Kidney epithelial cell (primary cell): ENCODE measurements around the gene BTBD16. TPM values are rescaled to one million over a fixed set of nuclear protein-coding genes. Genes with fewer than 3 reads are reported as not detected.

ENCODE experiments used
- DNase-seq: peaks from one replicate; pipeline ENCODE4 v3.0.0-alpha.2; 2010; ENCODE audit warnings: low read depth
- H3K27me3 ChIP-seq: 2 replicates; pipeline ENCODE4 v1.6.0; 2011; ENCODE audit warnings: low read length; ENCODE audit not compliant: control insufficient read depth, insufficient read depth
- H3K36me3 ChIP-seq: 2 replicates; pipeline ENCODE4 v1.5.1; 2011; ENCODE audit warnings: low read length; ENCODE audit not compliant: control insufficient read depth, insufficient read depth
- H3K4me3 ChIP-seq: 2 replicates; pipeline ENCODE4 v1.5.1; 2011; ENCODE audit warnings: low read depth, mild to moderate bottlenecking, control low read depth, low read length
- total RNA-seq: library from RNA; depleted of rRNA; stranded (reverse); fragments of >200 nt; gene quantifications from 2 replicates; pipeline ENCODE4 v1.2.3, GENCODE V29; 2015
- TF ChIP-seq, protein P1 (sequence below): IDR thresholded peaks from 2 replicates; pipeline ENCODE4 v1.5.1; 2011; ENCODE audit warnings: mild to moderate bottlenecking, moderate library complexity, low read length, control low read depth, inconsistent platforms; ENCODE audit not compliant: insufficient read depth, poor library complexity, severe bottlenecking

BTBD16 gene
- total RNA-seq, 1 donor from 2014 or later = 2.0 TPM

- Histone ChIP-seq H3K36me3 (no peaks in the 10 kb centered on the region), H3K27me3 (no peaks in the 10 kb centered on the region), H3K4me3 (no peak overlapping the region)
- DNase-seq = no peak
- TF ChIP-seq, protein P1, sequence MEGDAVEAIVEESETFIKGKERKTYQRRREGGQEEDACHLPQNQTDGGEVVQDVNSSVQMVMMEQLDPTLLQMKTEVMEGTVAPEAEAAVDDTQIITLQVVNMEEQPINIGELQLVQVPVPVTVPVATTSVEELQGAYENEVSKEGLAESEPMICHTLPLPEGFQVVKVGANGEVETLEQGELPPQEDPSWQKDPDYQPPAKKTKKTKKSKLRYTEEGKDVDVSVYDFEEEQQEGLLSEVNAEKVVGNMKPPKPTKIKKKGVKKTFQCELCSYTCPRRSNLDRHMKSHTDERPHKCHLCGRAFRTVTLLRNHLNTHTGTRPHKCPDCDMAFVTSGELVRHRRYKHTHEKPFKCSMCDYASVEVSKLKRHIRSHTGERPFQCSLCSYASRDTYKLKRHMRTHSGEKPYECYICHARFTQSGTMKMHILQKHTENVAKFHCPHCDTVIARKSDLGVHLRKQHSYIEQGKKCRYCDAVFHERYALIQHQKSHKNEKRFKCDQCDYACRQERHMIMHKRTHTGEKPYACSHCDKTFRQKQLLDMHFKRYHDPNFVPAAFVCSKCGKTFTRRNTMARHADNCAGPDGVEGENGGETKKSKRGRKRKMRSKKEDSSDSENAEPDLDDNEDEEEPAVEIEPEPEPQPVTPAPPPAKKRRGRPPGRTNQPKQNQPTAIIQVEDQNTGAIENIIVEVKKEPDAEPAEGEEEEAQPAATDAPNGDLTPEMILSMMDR = no peak
Observed at GRCh38 chr10:122333037-122333436, 61.9 kb downstream of the BTBD16 start.

DNA sequence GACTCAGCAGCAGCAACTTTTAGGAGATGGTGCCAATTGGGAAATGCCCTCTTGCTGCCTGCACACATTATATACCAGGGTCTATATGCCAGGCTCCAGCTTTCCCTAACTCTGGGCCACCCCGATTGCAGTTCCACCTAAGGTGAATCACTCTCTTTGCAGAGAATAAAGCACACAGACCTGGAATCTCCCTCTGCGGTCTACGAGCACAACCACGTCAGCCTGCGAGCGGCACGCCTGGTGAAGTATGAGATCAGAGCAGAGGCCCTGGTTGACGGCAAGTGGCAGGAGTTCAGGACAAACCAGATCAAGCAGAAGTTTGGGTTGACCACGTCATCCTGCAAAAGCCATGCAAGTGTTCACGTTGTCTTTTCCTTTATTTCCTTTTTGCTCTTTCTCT lies 65.2 kb downstream of the BTBD16 start:
- no peak for DNase-seq
- no peaks in the 10 kb centered on the region for H3K36me3 ChIP-seq
- no peak overlapping the region for H3K4me3 ChIP-seq
- TF ChIP-seq, protein P1 = no peak
- no peaks in the 10 kb centered on the region for H3K27me3 ChIP-seq

GRCh38 chr10:122336961-122337360 lies 65.9 kb downstream of the BTBD16 start:
- Histone ChIP-seq H3K36me3 (no peaks in the 10 kb centered on the region), H3K4me3 (no peak overlapping the region), H3K27me3 (no peaks in the 10 kb centered on the region)
- TF ChIP-seq, protein P1 = no peak
- no peak for DNase-seq

DNA sequence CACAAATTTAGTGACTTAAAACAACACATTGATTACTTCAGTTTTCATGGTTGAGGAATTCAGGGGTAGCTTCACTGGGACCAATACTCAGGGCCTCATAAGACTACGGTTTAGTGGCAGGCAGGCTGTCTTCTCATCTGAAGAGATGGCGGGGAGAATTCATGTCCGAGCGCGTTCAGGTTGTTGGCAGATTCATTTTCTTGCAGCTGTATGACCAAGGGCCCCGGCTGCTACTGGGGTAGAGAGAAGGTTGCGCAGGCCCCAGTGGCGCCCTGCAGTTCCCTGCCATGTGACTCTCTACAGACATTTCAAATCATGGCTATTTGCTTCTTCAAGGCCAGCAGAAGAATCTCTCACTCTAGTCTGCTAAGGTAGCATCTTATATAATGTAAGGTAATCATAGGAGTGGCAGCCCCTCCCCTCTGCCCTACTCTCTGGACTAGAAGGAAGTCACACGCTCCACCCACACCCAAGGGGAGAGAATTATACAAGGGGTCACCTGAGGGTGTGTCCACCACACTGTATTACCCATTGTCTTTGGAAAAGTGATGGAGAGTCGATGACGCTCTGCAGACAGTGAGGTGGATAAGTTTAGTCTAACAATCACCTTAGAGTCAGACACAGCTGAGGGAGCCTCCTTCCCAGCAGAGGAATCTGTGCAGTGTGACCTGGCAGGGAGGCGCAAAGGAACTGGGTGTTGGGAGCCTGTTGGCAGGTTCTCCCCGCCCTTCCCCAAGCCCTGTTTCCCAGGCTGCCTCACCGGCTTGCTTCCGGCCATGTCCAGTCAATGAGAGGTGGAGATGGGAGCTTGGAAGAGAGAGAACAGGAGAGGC lies 67.7 kb downstream of the BTBD16 start:
- H3K4me3 ChIP-seq = no peak overlapping the region
- no peaks in the 10 kb centered on the region for H3K36me3 ChIP-seq
- H3K27me3 ChIP-seq = no peaks in the 10 kb centered on the region
- DNase-seq = no peak
- TF ChIP-seq, protein P1 = no peak

- DNase-seq = no peak
- TF ChIP-seq, protein P1 = no peak
- no peak overlapping the region for H3K4me3 ChIP-seq
- H3K36me3 ChIP-seq = no peaks in the 10 kb centered on the region
- H3K27me3 ChIP-seq = no peaks in the 10 kb centered on the region
Observed at GRCh38 chr10:122341141-122341810, 70.2 kb downstream of the BTBD16 start.
